Activated gamma-delta T cell treated with anti-CD3 and anti-CD28 coated beads, Interleukin-2, amount 50 U/mL, for 16 hours (primary cell): ENCODE results near the gene MMP24.
"Not testable (repeated sequence)": the region's sequence is repeated elsewhere in the genome, so short reads cannot be mapped to it uniquely, and the experiment has no call there.

Source experiments
- DNase-seq: peaks from one replicate; pipeline ENCODE4 v3.0.0-alpha.2; 2020; ENCODE audit warnings: low read depth

MMP24 gene

GRCh38 chr20:35311822-35312221, 85.3 kb downstream of the MMP24 start:
- DNase-seq: no peak

GRCh38 chr20:35312318-35312717, 85.8 kb downstream of the MMP24 start:
- no peak for DNase-seq

- DNase-seq: no peak
Measured at GRCh38 chr20:35314816-35315631, 88.5 kb downstream of the MMP24 start.

GRCh38 chr20:35315632-35316020, 89.1 kb downstream of the MMP24 start:
- DNase-seq: not testable (repeated sequence)

GRCh38 chr20:35316086-35316485, 89.6 kb downstream of the MMP24 start:
- DNase-seq: no peak

- DNase-seq: no peak
Measured at GRCh38 chr20:35317416-35318210, 91.1 kb downstream of the MMP24 start.

GRCh38 chr20:35318502-35319157, 92.1 kb downstream of the MMP24 start:
- DNase-seq: no peak

GRCh38 chr20:35319192-35319870, 92.8 kb downstream of the MMP24 start:
- DNase-seq: no peak

- DNase-seq: no peak
Measured at GRCh38 chr20:35319871-35320197, 93.3 kb downstream of the MMP24 start.

GRCh38 chr20:35320396-35321126, 94.1 kb downstream of the MMP24 start:
- DNase-seq: no peak

GRCh38 chr20:35325401-35325800, 98.9 kb downstream of the MMP24 start:
- DNase-seq: no peak

- no peak for DNase-seq
Measured at GRCh38 chr20:35326021-35326739, 99.7 kb downstream of the MMP24 start.
